ENCODE results near the gene TBC1D13.

TBC1D13 gene

GRCh38 chr9:128841694-128842492 lies 54.8 kb downstream of the TBC1D13 start:
- TF ChIP-seq FOXP2 (optimal IDR thresholded peaks at IDR 0.05; ENCODE audit: borderline replicate concordance, extremely low read depth, extremely low read length, insufficient read depth) (no peak), SIN3A (IDR thresholded peaks at IDR 0.05; ENCODE audit: borderline replicate concordance, insufficient read depth, low read length) (no peak), TAF1 (IDR thresholded peaks at IDR 0.05; ENCODE audit: borderline replicate concordance, insufficient read depth, low read length) (no peak), POLR2AphosphoS5 (IDR thresholded peaks at IDR 0.05; ENCODE audit: low read depth, low read length) (no peak), REST (IDR thresholded peaks at IDR 0.05; ENCODE audit: insufficient read depth in 1 of 2, low read depth in 2 of 2, low read length in 2 of 2) (no peak)

GRCh38 chr9:128845186-128845931 lies 58.3 kb downstream of the TBC1D13 start:
- TF ChIP-seq SIN3A (IDR thresholded peaks at IDR 0.05; ENCODE audit: borderline replicate concordance, insufficient read depth, low read length) (no peak), REST (IDR thresholded peaks at IDR 0.05; ENCODE audit: insufficient read depth in 1 of 2, low read depth in 2 of 2, low read length in 2 of 2) (no peak), FOXP2 (optimal IDR thresholded peaks at IDR 0.05; ENCODE audit: borderline replicate concordance, extremely low read depth, extremely low read length, insufficient read depth) (no peak), TAF1 (IDR thresholded peaks at IDR 0.05; ENCODE audit: borderline replicate concordance, insufficient read depth, low read length) (no peak), POLR2AphosphoS5 (IDR thresholded peaks at IDR 0.05; ENCODE audit: low read depth, low read length) (no peak)

GRCh38 chr9:128846680-128847030 lies 59.6 kb downstream of the TBC1D13 start:
- TF ChIP-seq FOXP2 (optimal IDR thresholded peaks at IDR 0.05; ENCODE audit: borderline replicate concordance, extremely low read depth, extremely low read length, insufficient read depth) (no peak), REST (IDR thresholded peaks at IDR 0.05; ENCODE audit: insufficient read depth in 1 of 2, low read depth in 2 of 2, low read length in 2 of 2) (no peak), SIN3A (IDR thresholded peaks at IDR 0.05; ENCODE audit: borderline replicate concordance, insufficient read depth, low read length) (no peak), POLR2AphosphoS5 (IDR thresholded peaks at IDR 0.05; ENCODE audit: low read depth, low read length) (no peak), TAF1 (IDR thresholded peaks at IDR 0.05; ENCODE audit: borderline replicate concordance, insufficient read depth, low read length) (no peak)

- TF ChIP-seq FOXP2 (optimal IDR thresholded peaks at IDR 0.05; ENCODE audit: borderline replicate concordance, extremely low read depth, extremely low read length, insufficient read depth) (no peak), REST (IDR thresholded peaks at IDR 0.05; ENCODE audit: insufficient read depth in 1 of 2, low read depth in 2 of 2, low read length in 2 of 2) (no peak), SIN3A (IDR thresholded peaks at IDR 0.05; ENCODE audit: borderline replicate concordance, insufficient read depth, low read length) (no peak), POLR2AphosphoS5 (IDR thresholded peaks at IDR 0.05; ENCODE audit: low read depth, low read length) (no peak), TAF1 (IDR thresholded peaks at IDR 0.05; ENCODE audit: borderline replicate concordance, insufficient read depth, low read length) (no peak)
These were observed 60.8 kb downstream of the TBC1D13 start for GRCh38 chr9:128847803-128848202.

Data from PFSK-1 (cell line).